ENCODE measurements around the gene GRPEL2. TPM values are rescaled to one million over a fixed set of nuclear protein-coding genes. Genes with fewer than 3 reads are reported as not detected.

Gene GRPEL2
- total RNA-seq, 1 donor from 2014 or later = 22.6 TPM

GRCh38 chr5:149314571-149315111 is 30.7 kb upstream of the GRPEL2 start:
- Mint-ChIP-seq H3K4me3 (no peak overlapping the region), H3K27me3 (no peaks in the 10 kb centered on the region)
- TF ChIP-seq CTCF (conservative IDR thresholded peaks at IDR 0.05) = no peak

GRCh38 chr5:149315753-149316152 is 29.5 kb upstream of the GRPEL2 start:
- Mint-ChIP-seq H3K36me3 (no peaks in the 10 kb centered on the region), H3K9me3 (no peaks in the 10 kb centered on the region), H3K27me3 (no peaks in the 10 kb centered on the region), H3K27ac (no peak overlapping the region), H3K4me1 (ENCODE audit: unreplicated experiment) (peaks cover 18% of the 10 kb centered on the region), H3K4me3 (no peak overlapping the region)
- no peak for TF ChIP-seq CTCF (conservative IDR thresholded peaks at IDR 0.05)
- DNase-seq (ENCODE audit: extremely low spot score, unreplicated experiment) = no peak

More at GRCh38 chr5:149314571-149315111, 30.7 kb upstream of the GRPEL2 start:
- Mint-ChIP-seq H3K4me1 (ENCODE audit: unreplicated experiment) (peaks cover 9% of the 10 kb centered on the region), H3K36me3 (no peaks in the 10 kb centered on the region), H3K9me3 (no peaks in the 10 kb centered on the region), H3K27ac (no peak overlapping the region)
- DNase-seq (ENCODE audit: extremely low spot score, unreplicated experiment) = no peak

- Mint-ChIP-seq H3K9me3 (no peaks in the 10 kb centered on the region), H3K4me3 (no peak overlapping the region), H3K36me3 (no peaks in the 10 kb centered on the region), H3K27ac (peak overlapping the region; percentile 27), H3K4me1 (ENCODE audit: unreplicated experiment) (peaks cover 23% of the 10 kb centered on the region), H3K27me3 (no peaks in the 10 kb centered on the region)
- TF ChIP-seq CTCF (conservative IDR thresholded peaks at IDR 0.05) = peak; percentile 84
- DNase-seq (ENCODE audit: extremely low spot score, unreplicated experiment) = no peak
Observed at GRCh38 chr5:149317281-149318048, 27.8 kb upstream of the GRPEL2 start.

- Mint-ChIP-seq H3K36me3 (no peaks in the 10 kb centered on the region), H3K27me3 (no peaks in the 10 kb centered on the region), H3K4me3 (no peak overlapping the region), H3K27ac (no peak overlapping the region), H3K4me1 (ENCODE audit: unreplicated experiment) (peaks cover 36% of the 10 kb centered on the region), H3K9me3 (no peaks in the 10 kb centered on the region)
- DNase-seq (ENCODE audit: extremely low spot score, unreplicated experiment) = no peak
- TF ChIP-seq CTCF (conservative IDR thresholded peaks at IDR 0.05) = no peak
Observed at GRCh38 chr5:149319174-149319573, 26.1 kb upstream of the GRPEL2 start.

- DNase-seq (ENCODE audit: extremely low spot score, unreplicated experiment) = no peak
- Mint-ChIP-seq H3K4me3 (peak overlapping the region; percentile 45), H3K27ac (peak overlapping the region; percentile 91), H3K9me3 (no peaks in the 10 kb centered on the region), H3K27me3 (no peaks in the 10 kb centered on the region), H3K36me3 (no peaks in the 10 kb centered on the region), H3K4me1 (ENCODE audit: unreplicated experiment) (peaks cover 41% of the 10 kb centered on the region)
- no peak for TF ChIP-seq CTCF (conservative IDR thresholded peaks at IDR 0.05)
Observed at GRCh38 chr5:149320791-149321330, 24.4 kb upstream of the GRPEL2 start.
